T-helper 2 cell treated with Interferon-gamma antibody and Interleukin-4, amounts not matched to agents 5 μg/mL and 100 μg/mL, for 36 hours (primary cell): Measurements from ENCODE around the gene MAGI1.
"Not testable (repeated sequence)": the region's sequence is repeated elsewhere in the genome, so short reads cannot be mapped to it uniquely, and the experiment has no call there.

Experiments used
- DNase-seq: peaks from one replicate; pipeline ENCODE4 v3.0.0; 2021; ENCODE audit warnings: low spot score
- H3K27ac Mint-ChIP-seq: one replicate; pipeline ENCODE4 v1.8.0; 2021; ENCODE audit warnings: mild to moderate bottlenecking, mixed read lengths
- H3K27me3 Mint-ChIP-seq: one replicate; pipeline ENCODE4 v1.8.0; 2021; ENCODE audit warnings: low read depth, mixed read lengths
- H3K36me3 Mint-ChIP-seq: one replicate; pipeline ENCODE4 v1.8.0; 2021; ENCODE audit warnings: low read depth, mixed read lengths
- H3K4me1 Mint-ChIP-seq: one replicate; pipeline ENCODE4 v1.8.0; 2021; ENCODE audit warnings: low read depth, mixed read lengths
- H3K4me3 Mint-ChIP-seq: one replicate; pipeline ENCODE4 v1.8.0; 2022; ENCODE audit warnings: mild to moderate bottlenecking, moderate library complexity, mixed read lengths
- H3K9me3 Mint-ChIP-seq: one replicate; pipeline ENCODE4 v1.8.0; 2021; ENCODE audit warnings: mixed read lengths

Gene MAGI1

DNA sequence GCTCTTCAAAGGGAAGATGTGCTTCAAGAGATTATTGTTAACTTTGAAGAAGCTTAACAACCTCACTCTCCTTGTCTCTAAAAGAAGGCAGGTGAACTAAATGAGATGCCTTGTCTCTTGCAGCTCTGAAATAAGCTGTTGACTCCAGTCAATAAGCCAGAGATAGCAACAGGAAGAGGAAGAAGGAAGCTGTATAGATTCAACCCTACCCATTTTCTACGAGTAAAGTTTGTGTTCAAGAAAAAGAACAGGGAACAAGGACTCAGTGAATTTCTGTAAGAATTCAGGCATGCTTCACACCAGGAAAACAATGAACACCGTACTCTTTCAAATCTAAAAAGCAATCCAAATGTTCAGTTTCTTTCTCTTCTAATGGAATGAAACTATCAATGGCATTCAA lies 503.5 kb downstream of the MAGI1 start:
- Mint-ChIP-seq H3K4me3 (no peak overlapping the region), H3K27ac (no peak overlapping the region), H3K9me3 (no peaks in the 10 kb centered on the region), H3K27me3 (no peaks in the 10 kb centered on the region), H3K36me3 (no peaks in the 10 kb centered on the region), H3K4me1 (no peaks in the 10 kb centered on the region)
- DNase-seq, result no peak

DNA sequence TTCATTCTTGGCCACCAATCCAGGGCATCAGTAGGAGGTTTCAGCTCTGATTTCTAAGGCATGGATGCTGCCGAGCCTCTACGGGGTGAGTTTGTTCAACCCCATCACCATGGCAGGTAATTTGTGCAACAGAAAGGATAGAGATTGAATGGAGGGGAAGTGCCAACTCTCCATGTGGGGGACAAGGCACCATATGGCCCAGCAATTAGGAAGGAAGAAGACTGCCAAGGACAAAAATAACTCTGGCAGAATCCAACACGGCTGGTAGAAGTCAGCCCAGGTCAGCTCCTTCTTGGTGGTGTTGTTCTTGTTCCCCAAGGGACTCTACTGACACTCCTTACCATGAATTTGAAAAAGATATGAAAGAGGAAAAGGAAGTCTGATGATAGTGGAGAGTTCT lies 503.9 kb downstream of the MAGI1 start:
- Mint-ChIP-seq H3K9me3 (no peaks in the 10 kb centered on the region), H3K36me3 (no peaks in the 10 kb centered on the region), H3K27ac (no peak overlapping the region), H3K27me3 (no peaks in the 10 kb centered on the region), H3K4me1 (no peaks in the 10 kb centered on the region), H3K4me3 (no peak overlapping the region)
- DNase-seq, result no peak

DNA sequence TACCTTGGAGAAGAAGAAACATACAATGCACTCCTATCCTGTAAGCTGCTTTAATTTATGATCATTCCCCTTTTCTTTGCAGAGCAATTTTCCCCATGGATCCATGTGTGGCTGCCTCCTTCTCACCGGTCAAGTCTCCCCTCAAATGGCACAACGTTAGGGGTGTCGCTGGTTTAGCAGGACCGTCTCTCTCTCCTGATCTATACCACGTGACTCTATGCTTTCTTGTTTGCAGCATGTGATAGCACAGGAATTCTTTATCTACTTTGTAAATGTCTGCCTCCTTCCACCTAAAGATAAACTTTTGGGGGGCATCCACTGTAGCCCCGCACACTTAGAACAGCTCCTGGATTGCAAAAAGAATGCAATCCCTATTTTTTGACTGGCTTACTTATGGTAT lies 506.0 kb downstream of the MAGI1 start:
- Mint-ChIP-seq H3K27me3 (no peaks in the 10 kb centered on the region), H3K36me3 (no peaks in the 10 kb centered on the region), H3K9me3 (peaks cover 4% of the 10 kb centered on the region), H3K4me3 (no peak overlapping the region), H3K4me1 (no peaks in the 10 kb centered on the region), H3K27ac (no peak overlapping the region)
- DNase-seq, result no peak

DNA sequence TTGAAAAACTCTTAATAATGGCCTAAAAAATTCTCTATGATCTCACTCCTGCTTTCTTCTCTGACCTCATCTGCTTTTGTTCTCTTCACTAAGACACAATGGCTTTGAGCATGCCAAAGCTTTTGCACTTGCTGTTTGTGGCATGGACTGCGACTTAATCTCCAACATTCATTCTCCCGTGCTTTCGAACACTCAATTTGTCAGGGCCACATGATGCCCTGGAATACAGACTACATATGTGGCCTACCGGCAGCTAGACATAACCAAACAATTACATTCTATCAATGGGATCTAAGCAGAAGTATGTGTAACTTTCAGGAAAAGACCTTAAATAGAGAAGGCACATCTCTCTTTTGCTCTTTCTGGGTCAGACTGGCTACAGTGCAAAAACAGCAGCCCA lies 506.5 kb downstream of the MAGI1 start:
- no peak overlapping the region for H3K4me3 Mint-ChIP-seq
- H3K9me3 Mint-ChIP-seq, result peaks cover 4% of the 10 kb centered on the region
- no peaks in the 10 kb centered on the region for H3K36me3 Mint-ChIP-seq
- DNase-seq, result no peak
- no peaks in the 10 kb centered on the region for H3K27me3 Mint-ChIP-seq
- H3K27ac Mint-ChIP-seq, result no peak overlapping the region
- no peaks in the 10 kb centered on the region for H3K4me1 Mint-ChIP-seq

DNA sequence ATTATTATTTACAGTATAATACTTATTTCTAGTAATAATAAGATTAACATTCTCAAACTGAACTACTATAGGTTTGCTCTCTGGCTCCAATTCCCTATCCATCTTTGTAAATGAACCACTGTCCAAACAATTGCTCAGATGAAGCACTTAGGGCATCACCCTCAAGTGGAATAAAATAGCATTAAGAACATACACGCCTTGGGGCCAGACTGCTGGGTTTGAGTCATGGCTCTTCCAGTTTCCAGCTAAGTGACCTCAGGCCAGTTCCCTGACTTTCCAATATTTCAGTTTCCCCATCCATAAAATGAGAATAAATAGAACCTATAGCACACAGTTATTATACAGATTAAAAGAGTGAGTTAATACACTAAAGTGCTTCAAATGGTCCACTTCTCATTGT lies 507.2 kb downstream of the MAGI1 start:
- Mint-ChIP-seq H3K4me3 (no peak overlapping the region), H3K4me1 (no peaks in the 10 kb centered on the region), H3K36me3 (no peaks in the 10 kb centered on the region), H3K9me3 (peaks cover 4% of the 10 kb centered on the region), H3K27ac (no peak overlapping the region), H3K27me3 (no peaks in the 10 kb centered on the region)
- DNase-seq, result no peak

DNA sequence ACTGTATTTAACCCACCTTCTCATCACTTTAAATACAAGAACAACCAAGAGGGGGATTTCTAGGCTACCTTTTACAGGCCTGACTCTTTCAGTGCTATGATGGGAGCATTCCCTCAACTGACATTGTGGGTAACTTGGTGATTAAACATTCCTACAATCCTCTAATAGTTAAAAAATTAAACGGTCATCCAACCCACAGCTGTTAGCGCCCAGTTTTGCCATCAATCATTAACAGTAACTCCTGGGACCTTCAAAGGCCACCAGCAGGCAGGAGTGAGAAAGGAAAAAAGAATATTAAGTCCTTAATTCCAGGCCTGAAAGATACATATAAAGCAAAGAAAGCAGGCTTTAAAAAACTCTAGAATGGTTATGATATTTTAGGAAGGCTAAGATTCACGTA lies 512.1 kb downstream of the MAGI1 start:
- Mint-ChIP-seq H3K27me3 (no peaks in the 10 kb centered on the region), H3K36me3 (no peaks in the 10 kb centered on the region), H3K27ac (no peak overlapping the region), H3K4me3 (no peak overlapping the region), H3K9me3 (peaks cover 4% of the 10 kb centered on the region), H3K4me1 (no peaks in the 10 kb centered on the region)
- DNase-seq, result no peak

DNA sequence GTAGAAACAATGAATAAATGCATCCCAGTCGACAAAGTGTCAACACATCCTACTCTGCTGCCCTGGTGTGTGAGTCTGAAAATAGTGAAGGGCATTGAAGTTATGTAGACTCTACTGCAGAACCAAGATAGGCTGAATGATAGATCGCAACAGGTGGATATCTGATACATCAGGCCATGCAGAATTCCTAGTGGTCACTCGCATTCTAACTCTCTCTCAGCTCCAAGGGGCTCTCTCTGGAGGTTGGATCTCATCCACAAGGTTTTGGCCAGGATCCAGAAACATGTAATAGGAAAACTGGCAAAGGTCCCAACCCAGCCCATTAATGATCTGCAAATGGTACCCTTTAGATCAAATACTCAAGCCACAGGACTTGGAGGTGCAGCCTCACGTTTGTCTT lies 514.1 kb downstream of the MAGI1 start:
- Mint-ChIP-seq H3K4me3 (no peak overlapping the region), H3K36me3 (no peaks in the 10 kb centered on the region), H3K27me3 (no peaks in the 10 kb centered on the region), H3K9me3 (peaks cover 4% of the 10 kb centered on the region), H3K27ac (no peak overlapping the region), H3K4me1 (no peaks in the 10 kb centered on the region)
- DNase-seq, result no peak

DNA sequence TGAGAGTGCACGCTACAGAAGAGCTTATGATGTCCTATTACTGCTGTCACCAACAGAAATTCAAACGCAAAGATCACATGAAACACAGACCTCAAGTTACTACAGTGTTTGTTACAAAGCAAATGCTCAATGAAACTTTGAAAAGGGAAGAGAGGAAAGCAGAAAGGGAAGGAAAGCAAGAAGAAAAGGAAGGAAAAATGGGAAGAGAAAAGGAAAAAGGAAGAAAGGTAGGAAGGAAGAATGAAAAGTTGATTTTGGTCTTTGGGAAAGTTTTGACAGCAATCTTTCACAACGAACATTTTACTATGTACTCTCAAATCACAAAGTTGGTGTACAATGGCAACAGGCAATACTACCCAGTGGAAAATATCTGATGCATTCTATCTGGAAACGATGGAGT lies 514.8 kb downstream of the MAGI1 start:
- no peaks in the 10 kb centered on the region for H3K36me3 Mint-ChIP-seq
- no peaks in the 10 kb centered on the region for H3K27me3 Mint-ChIP-seq
- no peaks in the 10 kb centered on the region for H3K4me1 Mint-ChIP-seq
- H3K4me3 Mint-ChIP-seq, result no peak overlapping the region
- no peak for DNase-seq
- peaks cover 6% of the 10 kb centered on the region for H3K9me3 Mint-ChIP-seq
- H3K27ac Mint-ChIP-seq, result no peak overlapping the region

DNA sequence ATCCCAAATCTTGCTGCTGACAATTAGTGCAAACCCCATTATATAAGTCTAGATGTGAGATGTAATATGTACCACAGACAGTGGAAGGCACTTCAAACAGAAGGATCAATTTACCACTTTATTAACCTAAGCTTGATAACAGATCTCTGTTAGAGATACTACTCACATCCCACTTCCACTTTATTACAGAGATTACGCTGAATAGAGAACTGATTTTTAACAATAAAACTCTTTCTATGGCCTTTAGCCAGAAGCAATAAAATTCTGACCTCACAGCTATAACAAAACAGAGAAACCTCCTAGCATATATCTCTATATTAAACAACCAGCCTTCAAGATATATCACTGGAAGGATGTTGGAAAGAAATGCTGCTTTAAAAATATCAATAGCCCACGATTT lies 517.7 kb downstream of the MAGI1 start:
- Mint-ChIP-seq H3K4me1 (no peaks in the 10 kb centered on the region), H3K27ac (no peak overlapping the region), H3K27me3 (no peaks in the 10 kb centered on the region), H3K4me3 (no peak overlapping the region), H3K36me3 (no peaks in the 10 kb centered on the region), H3K9me3 (peaks cover 22% of the 10 kb centered on the region)
- no peak for DNase-seq

DNA sequence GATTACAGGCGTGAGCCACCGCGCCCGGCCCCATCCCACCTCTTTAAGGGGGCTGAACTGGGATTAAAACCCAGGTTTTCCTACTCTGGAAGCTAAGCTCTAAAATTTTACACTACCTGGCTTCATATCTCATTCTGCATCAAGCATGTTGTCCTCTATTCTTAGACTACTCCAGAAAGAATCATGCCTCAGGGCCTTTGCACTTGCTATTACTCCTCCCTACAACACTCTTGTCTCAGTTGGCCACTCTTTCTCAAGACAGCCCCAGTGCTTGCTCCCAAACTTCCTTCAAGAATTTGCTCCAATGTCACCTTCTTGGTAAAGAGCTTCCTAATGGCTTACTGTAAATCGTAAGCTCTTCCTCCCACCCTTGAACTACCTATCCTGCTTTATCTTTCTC lies 521.7 kb downstream of the MAGI1 start:
- no peak overlapping the region for H3K27ac Mint-ChIP-seq
- H3K27me3 Mint-ChIP-seq, result no peaks in the 10 kb centered on the region
- H3K4me3 Mint-ChIP-seq, result no peak overlapping the region
- H3K4me1 Mint-ChIP-seq, result no peaks in the 10 kb centered on the region
- DNase-seq, result no peak
- H3K9me3 Mint-ChIP-seq, result peaks cover 27% of the 10 kb centered on the region
- no peaks in the 10 kb centered on the region for H3K36me3 Mint-ChIP-seq

DNA sequence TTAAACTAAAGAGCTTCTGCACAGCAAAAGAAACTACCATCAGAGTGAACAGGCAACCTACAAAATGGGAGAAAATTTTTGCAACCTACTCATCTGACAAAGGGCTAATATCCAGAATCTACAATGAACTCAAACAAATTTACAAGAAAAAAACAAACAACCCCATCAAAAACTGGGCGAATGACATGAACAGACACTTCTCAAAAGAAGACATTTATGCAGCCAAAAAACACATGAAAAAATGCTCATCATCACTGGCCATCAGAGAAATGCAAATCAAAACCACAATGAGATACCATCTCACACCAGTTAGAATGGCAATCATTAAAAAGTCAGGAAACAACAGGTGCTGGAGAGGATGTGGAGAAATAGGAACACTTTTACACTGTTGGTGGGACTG lies 524.4 kb downstream of the MAGI1 start:
- H3K9me3 Mint-ChIP-seq, result peaks cover 27% of the 10 kb centered on the region
- H3K27ac Mint-ChIP-seq, H3K4me1 Mint-ChIP-seq, H3K27me3 Mint-ChIP-seq, H3K4me3 Mint-ChIP-seq, DNase-seq, H3K36me3 Mint-ChIP-seq: not testable (repeated sequence)

DNA sequence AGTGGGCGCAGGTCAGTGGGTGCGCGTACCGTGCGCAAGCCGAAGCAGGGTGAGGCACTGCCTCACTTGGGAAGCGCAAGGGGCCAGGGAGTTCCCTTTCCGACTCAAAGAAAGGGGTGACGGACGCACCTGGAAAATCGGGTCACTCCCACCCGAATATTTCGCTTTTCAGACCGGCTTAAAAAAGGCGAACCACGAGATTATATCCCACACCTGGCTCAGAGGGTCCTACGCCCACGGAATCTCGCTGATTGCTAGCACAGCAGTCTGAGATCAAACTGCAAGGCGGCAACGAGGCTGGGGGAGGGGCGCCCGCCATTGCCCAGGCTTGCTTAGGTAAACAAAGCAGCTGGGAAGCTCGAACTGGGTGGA lies 529.3 kb downstream of the MAGI1 start:
- DNase-seq, H3K4me3 Mint-ChIP-seq, H3K4me1 Mint-ChIP-seq, H3K27me3 Mint-ChIP-seq, H3K36me3 Mint-ChIP-seq, H3K27ac Mint-ChIP-seq: not testable (repeated sequence)
- peaks cover 13% of the 10 kb centered on the region for H3K9me3 Mint-ChIP-seq

DNA sequence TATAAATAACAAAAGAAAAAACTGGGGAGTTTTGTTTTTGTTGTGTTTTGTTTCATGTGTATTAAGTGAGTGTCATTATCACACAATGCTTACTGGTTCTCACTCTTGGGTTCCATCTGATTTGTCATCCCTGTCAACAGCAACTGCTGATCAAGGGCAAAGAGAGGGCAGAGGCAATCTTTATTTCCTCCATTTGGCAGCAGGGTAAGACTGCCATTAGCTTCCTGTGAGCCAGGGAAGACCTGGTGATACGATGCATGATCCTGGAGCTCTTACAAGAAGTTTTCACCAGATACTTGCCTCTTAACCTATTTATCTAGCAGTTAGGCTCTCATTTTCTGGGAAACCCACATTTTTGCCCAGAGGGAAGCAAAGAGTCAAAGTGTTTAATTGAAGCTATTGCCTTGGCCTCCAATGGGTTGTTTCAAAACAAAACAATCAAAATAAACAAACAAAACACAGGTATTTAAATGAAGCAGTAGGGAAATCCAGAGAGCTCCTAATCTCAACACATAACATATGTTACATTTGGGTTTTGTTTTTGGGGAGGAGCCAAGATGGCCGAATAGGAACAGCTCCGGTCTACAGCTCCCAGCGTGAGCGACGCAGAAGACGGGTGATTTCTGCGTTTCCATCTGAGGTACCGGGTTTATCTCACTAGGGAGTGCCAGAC lies 529.8 kb downstream of the MAGI1 start:
- Mint-ChIP-seq H3K4me3 (no peak overlapping the region), H3K4me1 (no peaks in the 10 kb centered on the region), H3K9me3 (peaks cover 13% of the 10 kb centered on the region), H3K36me3 (no peaks in the 10 kb centered on the region), H3K27ac (no peak overlapping the region), H3K27me3 (no peaks in the 10 kb centered on the region)
- DNase-seq, result no peak

DNA sequence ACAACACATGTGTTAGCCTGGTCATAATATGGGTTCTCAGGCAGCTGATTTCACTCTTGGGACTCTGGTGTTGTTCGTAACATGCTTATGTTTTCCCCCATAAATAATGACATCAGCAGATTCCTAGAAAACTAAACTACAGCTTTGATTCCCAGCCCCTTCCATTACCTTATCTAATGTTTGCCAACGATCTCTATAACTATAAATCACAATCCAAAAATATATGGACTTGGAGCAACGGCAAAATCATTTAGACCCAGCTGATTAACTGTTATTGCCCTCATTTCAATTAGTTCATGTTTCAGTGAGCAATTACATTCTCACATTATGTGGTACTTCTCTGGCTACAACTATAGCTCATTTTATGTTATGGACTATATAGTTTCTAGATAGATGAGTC lies 531.3 kb downstream of the MAGI1 start:
- H3K9me3 Mint-ChIP-seq, result peaks cover 13% of the 10 kb centered on the region
- DNase-seq, result no peak
- no peaks in the 10 kb centered on the region for H3K4me1 Mint-ChIP-seq
- no peak overlapping the region for H3K4me3 Mint-ChIP-seq
- H3K36me3 Mint-ChIP-seq, result no peaks in the 10 kb centered on the region
- no peaks in the 10 kb centered on the region for H3K27me3 Mint-ChIP-seq
- no peak overlapping the region for H3K27ac Mint-ChIP-seq

DNA sequence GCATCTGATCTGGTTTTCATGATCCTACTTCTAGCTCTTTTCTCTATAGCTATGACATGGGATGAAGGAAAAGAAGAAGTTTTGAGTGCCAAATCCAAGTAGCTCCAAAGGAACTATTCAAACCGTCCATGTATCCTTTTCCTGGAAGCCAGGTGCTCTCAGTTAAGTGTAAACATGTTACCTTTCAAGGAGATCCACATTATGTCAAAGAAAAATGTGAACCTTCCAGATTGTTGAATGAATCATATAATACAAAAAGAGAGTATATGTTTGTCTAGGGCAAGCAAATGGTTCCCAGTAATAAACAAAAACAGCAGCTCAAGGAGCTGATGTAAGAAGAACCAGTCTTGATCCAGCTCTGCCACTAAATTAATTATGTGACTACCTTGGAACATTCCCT lies 534.9 kb downstream of the MAGI1 start:
- Mint-ChIP-seq H3K9me3 (peaks cover 12% of the 10 kb centered on the region), H3K27me3 (no peaks in the 10 kb centered on the region), H3K27ac (no peak overlapping the region)

More for the DNA sequence above, 534.9 kb downstream of the MAGI1 start:
- H3K4me1 Mint-ChIP-seq, result no peaks in the 10 kb centered on the region
- H3K4me3 Mint-ChIP-seq, result no peak overlapping the region
- DNase-seq, result no peak
- no peaks in the 10 kb centered on the region for H3K36me3 Mint-ChIP-seq
